Skeletal muscle satellite cell (primary cell): ENCODE measurements around the gene CFAP47.
"Not testable (repeated sequence)": the region's sequence is repeated elsewhere in the genome, so short reads cannot be mapped to it uniquely, and the experiment has no call there.

Experiments
- H3K27me3 ChIP-seq: 2 replicates; pipeline ENCODE4 v1.7.0; 2013; ENCODE audit warnings: low read length; ENCODE audit not compliant: control insufficient read depth, insufficient read depth
- H3K36me3 ChIP-seq: 2 replicates; pipeline ENCODE4 v1.7.0; 2013; ENCODE audit warnings: mild to moderate bottlenecking, control low read depth, low read length; ENCODE audit not compliant: insufficient read depth
- H3K4me1 ChIP-seq: 2 replicates; pipeline ENCODE4 v1.7.0; 2013; ENCODE audit warnings: low read length; ENCODE audit not compliant: control insufficient read depth, insufficient read depth
- H3K4me2 ChIP-seq: 2 replicates; pipeline ENCODE4 v1.7.0; 2013; ENCODE audit warnings: mild to moderate bottlenecking, low read length
- H3K4me3 ChIP-seq: 2 replicates; pipeline ENCODE4 v1.7.0; 2013; ENCODE audit warnings: low read length
- H3K9ac ChIP-seq: 2 replicates; pipeline ENCODE4 v1.7.0; 2013; ENCODE audit warnings: mild to moderate bottlenecking, low read depth, low read length, moderate library complexity
- H3K9me3 ChIP-seq: replicated peaks from 2 replicates; pipeline ENCODE4 v1.7.0; 2013; ENCODE audit warnings: mild to moderate bottlenecking, control low read depth, low read length

Gene CFAP47

DNA sequence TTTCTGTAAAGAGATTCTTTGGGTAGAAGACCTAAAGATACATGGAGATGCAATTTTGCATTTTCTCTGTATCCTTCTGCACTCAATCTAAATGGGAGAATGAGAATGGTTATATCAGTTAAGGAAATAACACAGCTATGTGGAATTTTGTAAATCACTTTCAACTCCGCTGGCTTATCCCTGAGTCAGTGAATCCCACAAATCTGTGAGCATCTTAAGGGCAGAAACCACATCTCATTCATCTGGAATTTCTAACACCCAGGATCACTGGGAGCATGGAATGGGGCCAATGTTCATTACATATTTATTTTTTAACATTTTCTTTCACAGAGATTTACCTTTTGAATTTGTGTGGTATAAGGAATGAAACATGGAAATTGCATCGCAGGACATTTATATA is 167.8 kb downstream of the CFAP47 start:
- no peak overlapping the region for H3K4me3 ChIP-seq
- H3K4me2 ChIP-seq = no peak overlapping the region
- no peaks in the 10 kb centered on the region for H3K27me3 ChIP-seq
- H3K9me3 ChIP-seq = no peaks in the 10 kb centered on the region
- no peaks in the 10 kb centered on the region for H3K4me1 ChIP-seq
- no peak overlapping the region for H3K9ac ChIP-seq
- no peaks in the 10 kb centered on the region for H3K36me3 ChIP-seq

DNA sequence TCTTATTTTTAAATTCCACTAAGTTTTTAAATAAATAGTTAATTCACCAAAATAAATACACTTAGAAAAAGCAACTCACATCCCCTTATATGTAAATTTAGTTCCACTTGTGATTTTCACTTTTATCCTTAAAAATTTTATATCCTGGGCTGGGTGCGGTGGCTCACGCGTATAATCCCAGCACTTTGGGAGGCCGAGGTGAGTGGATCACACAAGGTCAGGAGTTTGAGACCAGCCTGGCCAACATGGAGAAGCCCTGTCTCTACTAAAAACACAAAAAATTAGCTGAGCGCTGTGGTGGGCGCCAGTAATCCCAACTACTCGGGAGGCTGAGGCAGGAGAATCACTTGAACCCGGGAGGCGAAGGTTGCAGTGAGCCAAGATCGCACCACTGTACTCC is 169.4 kb downstream of the CFAP47 start:
- H3K4me1 ChIP-seq, H3K9ac ChIP-seq, H3K4me2 ChIP-seq, H3K4me3 ChIP-seq, H3K36me3 ChIP-seq, H3K27me3 ChIP-seq, H3K9me3 ChIP-seq: not testable (repeated sequence)

DNA sequence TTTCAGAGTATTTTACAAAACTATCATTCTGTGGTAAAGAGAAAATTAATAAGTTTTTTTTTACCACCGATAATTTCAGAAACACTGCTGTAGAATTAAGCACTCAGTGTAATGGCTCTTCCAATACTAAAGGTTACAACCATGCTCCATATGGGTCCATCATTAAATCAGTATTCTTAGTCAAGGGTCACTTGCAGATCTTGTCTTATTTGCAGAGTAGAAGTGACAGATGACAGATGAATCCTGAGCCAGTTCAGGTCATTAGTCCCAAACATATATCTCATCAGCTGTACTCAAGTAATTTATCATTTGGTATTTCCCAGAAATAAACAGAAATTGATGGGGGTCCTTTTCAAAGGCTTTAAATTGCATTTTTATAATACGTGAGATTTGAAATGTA is 182.9 kb downstream of the CFAP47 start:
- Histone ChIP-seq H3K9me3 (no peaks in the 10 kb centered on the region), H3K4me3 (no peak overlapping the region), H3K4me2 (no peak overlapping the region), H3K9ac (no peak overlapping the region), H3K27me3 (no peaks in the 10 kb centered on the region), H3K4me1 (no peaks in the 10 kb centered on the region), H3K36me3 (no peaks in the 10 kb centered on the region)

DNA sequence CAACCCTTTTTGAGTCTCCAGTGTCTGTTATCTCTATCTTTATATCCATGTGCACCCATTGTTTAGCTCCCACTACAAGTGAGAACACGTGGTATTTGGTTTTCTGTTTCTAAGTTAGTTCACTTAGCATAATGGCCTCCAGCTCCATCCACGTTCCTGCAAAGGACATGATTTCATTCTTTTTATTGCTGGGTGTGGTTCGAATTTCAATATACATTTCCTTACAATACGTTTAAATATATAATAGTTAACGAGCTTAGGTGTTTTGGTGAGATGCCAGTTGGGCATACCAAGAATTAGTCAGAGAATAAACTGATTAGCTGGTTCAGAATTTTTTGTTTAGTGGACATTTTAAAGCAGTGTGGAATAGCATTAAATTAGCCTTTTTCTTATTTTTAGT is 196.7 kb downstream of the CFAP47 start:
- H3K4me2 ChIP-seq = no peak overlapping the region
- H3K9me3 ChIP-seq = no peaks in the 10 kb centered on the region
- H3K9ac ChIP-seq = no peak overlapping the region
- H3K36me3 ChIP-seq = no peaks in the 10 kb centered on the region
- H3K4me1 ChIP-seq = no peaks in the 10 kb centered on the region
- no peaks in the 10 kb centered on the region for H3K27me3 ChIP-seq
- H3K4me3 ChIP-seq = no peak overlapping the region

DNA sequence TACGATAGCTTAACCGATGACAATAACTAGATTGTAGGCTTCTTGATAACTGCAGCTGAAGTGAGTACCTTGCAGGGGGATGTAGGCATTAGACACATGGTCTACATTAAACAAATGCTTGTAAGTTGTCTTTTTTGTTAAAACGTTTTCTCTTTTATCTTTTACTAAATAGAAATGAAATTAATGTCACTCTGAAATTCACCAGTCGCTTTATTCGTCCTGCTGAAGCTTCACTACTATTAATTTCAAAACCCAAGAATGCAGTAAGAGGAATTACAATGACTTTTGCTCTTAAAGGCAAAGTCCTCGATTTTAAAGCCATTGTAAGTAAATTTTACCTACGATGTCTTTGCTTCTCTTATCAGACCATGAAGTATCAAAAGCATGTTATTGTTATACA is 239.7 kb downstream of the CFAP47 start:
- Histone ChIP-seq H3K4me2 (no peak overlapping the region), H3K4me1 (no peaks in the 10 kb centered on the region), H3K4me3 (no peak overlapping the region), H3K9ac (no peak overlapping the region), H3K9me3 (no peaks in the 10 kb centered on the region), H3K36me3 (no peaks in the 10 kb centered on the region), H3K27me3 (no peaks in the 10 kb centered on the region)

DNA sequence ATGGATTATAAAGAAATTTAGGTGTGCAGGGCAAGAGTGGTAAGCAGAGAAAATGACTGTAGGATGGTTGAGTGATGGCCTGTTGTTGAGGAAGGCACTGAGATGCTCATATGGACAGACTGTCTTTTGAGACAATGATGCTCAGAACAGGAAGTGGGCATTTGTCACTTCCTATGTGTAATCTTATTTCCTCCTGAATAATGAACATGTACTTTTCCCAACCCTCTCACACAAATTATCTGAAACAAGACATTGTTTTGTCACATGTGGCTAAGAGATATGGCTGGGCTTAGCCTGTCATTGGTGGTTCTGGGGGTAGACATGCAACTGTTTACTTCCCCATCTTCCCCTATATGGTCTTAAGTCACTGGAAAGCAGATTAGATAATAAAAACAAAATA is 240.5 kb downstream of the CFAP47 start:
- Histone ChIP-seq H3K27me3 (no peaks in the 10 kb centered on the region), H3K9ac (no peak overlapping the region), H3K4me1 (no peaks in the 10 kb centered on the region), H3K4me3 (no peak overlapping the region), H3K9me3 (no peaks in the 10 kb centered on the region), H3K36me3 (no peaks in the 10 kb centered on the region), H3K4me2 (no peak overlapping the region)

DNA sequence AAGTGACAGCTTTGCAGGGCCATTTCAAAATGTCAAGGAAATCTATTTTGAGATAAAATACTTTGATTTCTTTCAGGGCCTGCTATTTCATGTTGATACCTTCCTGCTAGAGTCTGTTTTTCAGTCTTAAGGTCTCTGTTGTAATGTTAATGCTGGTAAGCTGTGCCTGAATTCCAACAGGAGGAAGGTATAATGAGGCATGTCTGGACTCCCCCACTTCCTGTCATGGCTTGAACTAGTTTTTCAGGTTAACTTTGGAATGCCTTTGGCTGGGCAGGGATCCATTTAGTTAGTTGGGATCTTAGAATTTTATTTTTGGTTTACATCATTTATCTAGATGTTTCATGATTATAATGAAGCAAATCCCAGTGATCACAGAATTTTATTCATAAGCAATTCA is 279.0 kb downstream of the CFAP47 start:
- H3K36me3 ChIP-seq = no peaks in the 10 kb centered on the region
- no peak overlapping the region for H3K9ac ChIP-seq
- no peaks in the 10 kb centered on the region for H3K4me1 ChIP-seq
- no peaks in the 10 kb centered on the region for H3K9me3 ChIP-seq
- H3K4me2 ChIP-seq = no peak overlapping the region
- no peak overlapping the region for H3K4me3 ChIP-seq
- H3K27me3 ChIP-seq = no peaks in the 10 kb centered on the region

DNA sequence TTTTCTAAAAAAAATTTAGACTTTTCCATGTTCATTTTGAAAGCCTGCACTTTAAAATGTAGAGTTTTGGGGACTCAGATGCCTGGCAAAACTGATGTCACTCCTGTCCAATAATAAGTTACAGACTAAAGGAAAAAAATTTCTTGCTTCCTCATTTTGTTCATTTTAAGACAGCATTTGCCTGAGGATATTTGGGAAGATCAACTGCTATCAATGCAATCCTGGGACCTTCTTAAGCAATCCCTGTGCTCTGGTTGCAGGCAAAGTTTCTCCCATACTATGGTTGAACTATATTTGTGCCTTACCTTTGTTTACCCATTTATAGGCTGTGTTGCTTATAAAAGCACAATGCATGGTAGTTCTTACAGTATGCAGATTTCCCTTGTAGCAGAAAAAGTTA is 280.4 kb downstream of the CFAP47 start:
- Histone ChIP-seq H3K4me1 (no peaks in the 10 kb centered on the region), H3K9me3 (no peaks in the 10 kb centered on the region), H3K36me3 (no peaks in the 10 kb centered on the region), H3K4me2 (no peak overlapping the region), H3K27me3 (no peaks in the 10 kb centered on the region), H3K9ac (no peak overlapping the region), H3K4me3 (no peak overlapping the region)

DNA sequence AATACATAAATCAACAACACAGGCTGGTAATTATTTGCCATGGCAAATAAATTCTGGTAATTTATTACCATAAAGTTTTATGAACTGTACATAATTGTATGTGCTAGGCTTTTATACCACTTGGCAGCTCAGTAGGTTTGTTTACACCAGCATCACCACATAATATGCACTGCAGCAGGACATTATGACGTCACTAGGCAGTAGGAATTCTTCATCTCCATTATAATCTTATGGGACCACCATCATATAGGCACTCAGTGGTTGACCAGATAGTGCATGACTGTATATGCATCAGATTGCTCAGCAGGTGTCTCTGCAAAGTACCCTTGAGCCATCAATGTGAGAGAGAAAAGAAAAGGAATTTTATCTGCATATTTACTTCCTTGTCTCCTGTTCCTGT is 295.4 kb downstream of the CFAP47 start:
- Histone ChIP-seq H3K27me3 (no peaks in the 10 kb centered on the region), H3K4me1 (no peaks in the 10 kb centered on the region), H3K4me2 (no peak overlapping the region), H3K4me3 (no peak overlapping the region), H3K9me3 (no peaks in the 10 kb centered on the region), H3K9ac (no peak overlapping the region), H3K36me3 (no peaks in the 10 kb centered on the region)

DNA sequence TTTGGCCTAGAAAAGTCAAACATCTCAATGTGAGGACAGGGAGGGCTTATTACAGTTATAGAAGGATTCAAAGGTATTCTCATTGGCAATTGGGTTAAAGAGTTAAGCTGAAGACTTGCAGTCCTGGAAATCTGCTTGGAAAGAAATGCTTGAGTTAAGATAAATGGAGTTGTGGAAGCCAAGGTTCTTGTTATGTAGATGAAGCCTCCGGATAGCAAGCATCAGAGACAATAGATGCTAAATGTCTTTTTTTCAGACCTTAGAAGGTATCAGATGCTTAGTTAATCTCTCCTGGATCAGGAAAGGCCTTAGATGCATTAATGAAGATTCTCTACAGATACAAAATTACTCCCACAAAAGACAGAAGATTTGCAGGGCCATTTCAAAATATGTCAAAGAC is 299.3 kb downstream of the CFAP47 start:
- H3K27me3 ChIP-seq = no peaks in the 10 kb centered on the region
- H3K9ac ChIP-seq = no peak overlapping the region
- no peak overlapping the region for H3K4me2 ChIP-seq
- H3K9me3 ChIP-seq = no peaks in the 10 kb centered on the region
- H3K4me1 ChIP-seq = no peaks in the 10 kb centered on the region
- no peak overlapping the region for H3K4me3 ChIP-seq
- no peaks in the 10 kb centered on the region for H3K36me3 ChIP-seq

DNA sequence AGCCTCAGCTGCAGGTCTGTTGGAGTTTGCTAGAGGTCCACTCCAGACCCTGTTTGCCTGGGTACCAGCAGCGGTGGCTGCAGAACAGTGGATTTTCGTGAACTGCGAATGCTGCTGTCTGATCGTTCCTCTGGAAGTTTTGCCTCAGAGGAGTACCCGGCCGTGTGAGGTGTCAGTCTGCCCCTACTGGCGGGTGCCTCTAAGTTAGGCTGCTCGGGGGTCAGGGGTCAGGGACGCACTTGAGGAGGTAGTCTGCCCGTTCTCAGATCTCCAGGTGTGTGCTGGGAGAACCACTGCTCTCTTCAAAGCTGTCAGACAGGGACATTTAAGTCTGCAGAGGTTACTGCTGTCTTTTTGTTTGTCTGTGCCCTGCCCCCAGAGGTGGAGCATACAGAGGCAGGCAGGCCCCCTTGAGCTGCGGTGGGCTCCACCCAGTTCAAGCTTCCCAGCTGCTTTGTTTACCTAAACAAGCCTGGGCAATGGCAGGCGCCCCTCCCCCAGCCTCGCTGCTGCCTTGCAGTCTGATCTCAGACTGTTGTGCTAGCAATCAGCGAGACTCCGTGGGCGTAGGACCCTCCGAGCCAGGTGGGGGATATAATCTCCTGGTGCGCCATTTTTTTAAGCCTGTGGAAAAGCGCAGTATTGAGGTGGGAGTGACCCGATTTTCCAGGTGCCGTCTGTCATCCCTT is 315.4 kb downstream of the CFAP47 start:
- not testable (repeated sequence) for H3K4me3 ChIP-seq, H3K36me3 ChIP-seq

DNA sequence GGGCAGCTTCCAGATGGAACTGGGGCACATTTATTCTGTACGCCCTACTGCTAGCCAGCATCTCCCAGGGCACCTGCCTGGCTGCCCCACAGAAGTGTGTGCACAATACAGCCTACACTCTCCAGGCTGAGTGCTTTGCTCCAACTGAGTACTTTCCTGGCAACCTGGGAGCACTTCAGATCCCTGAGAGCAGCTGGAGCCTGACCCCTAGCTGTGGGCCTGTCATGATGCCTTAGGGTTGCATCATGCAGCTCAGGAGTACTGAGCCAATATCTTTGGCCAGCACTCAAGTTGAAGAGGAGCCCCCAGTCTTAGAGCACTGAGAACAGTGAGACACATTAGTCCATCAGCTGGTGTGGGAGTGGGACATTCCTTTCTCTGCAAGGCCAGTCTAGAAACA is 321.9 kb downstream of the CFAP47 start:
- H3K36me3 ChIP-seq = no peaks in the 10 kb centered on the region
- H3K27me3 ChIP-seq = no peaks in the 10 kb centered on the region
- no peak overlapping the region for H3K4me3 ChIP-seq
- H3K9me3 ChIP-seq = no peaks in the 10 kb centered on the region
- no peak overlapping the region for H3K4me2 ChIP-seq
- H3K9ac ChIP-seq = no peak overlapping the region
- no peaks in the 10 kb centered on the region for H3K4me1 ChIP-seq

More for the DNA sequence above, 315.4 kb downstream of the CFAP47 start:
- H3K9me3 ChIP-seq, H3K4me2 ChIP-seq, H3K27me3 ChIP-seq, H3K9ac ChIP-seq, H3K4me1 ChIP-seq: not testable (repeated sequence)
